A673 (cell line): ENCODE data around the gene DNAJB6. TPM values are rescaled to one million over a fixed set of nuclear protein-coding genes. Genes with fewer than 3 reads are reported as not detected.

ENCODE experiments used
- BruUV-seq: library from RNA; stranded (reverse); fragments of 400-500 nt; replicated peaks from 2 replicates; lab custom pipeline; 2021; lab: Mats Ljungman, UMichigan
- CTCF ChIA-PET: fragments of 300-600 bp; sonication (Branson Sonifier 250); formaldehyde crosslinking; loops from one replicate; lab custom pipeline; 2022; ENCODE audit warnings: antibody characterized with exemption; lab: Charles Lee
- POLR2A ChIA-PET: fragments of 300-600 bp; sonication (Branson Sonifier 250); formaldehyde crosslinking; loops from one replicate; lab custom pipeline; 2022; ENCODE audit warnings: antibody characterized with exemption; ENCODE audit not compliant: low non-redundant PET; lab: Charles Lee
- DNase-seq: peaks from one replicate; pipeline ENCODE4 v3.0.0-alpha.2; 2015; ENCODE audit warnings: low spot score
- H3K27ac ChIP-seq: fragments of 200-600 bp; sonication (generic); 2 replicates; pipeline ENCODE4 v1.5.1; 2016; ENCODE audit warnings: mixed run types, low read depth, mild to moderate bottlenecking, mixed read lengths, antibody characterized with exemption, low read length; ENCODE audit not compliant: poor library complexity, severe bottlenecking
- H3K27me3 ChIP-seq: fragments of 200-600 bp; sonication (generic); replicated peaks from 2 replicates; pipeline ENCODE4 v1.6.1; 2017; ENCODE audit warnings: mixed run types, low read depth, mild to moderate bottlenecking, mixed read lengths, antibody characterized with exemption, low read length; ENCODE audit not compliant: insufficient read depth, poor library complexity
- H3K36me3 ChIP-seq: fragments of 200-600 bp; sonication (generic); 2 replicates; pipeline ENCODE4 v1.6.1; 2016; ENCODE audit warnings: mixed run types, mild to moderate bottlenecking, mixed read lengths, antibody characterized with exemption, low read length; ENCODE audit not compliant: insufficient read depth, poor library complexity, severe bottlenecking
- H3K4me1 ChIP-seq: fragments of 200-600 bp; sonication (generic); 2 replicates; pipeline ENCODE4 v1.6.1; 2017; ENCODE audit warnings: mixed run types, mild to moderate bottlenecking, mixed read lengths, antibody characterized with exemption, low read length; ENCODE audit not compliant: insufficient read depth, poor library complexity, severe bottlenecking
- H3K4me3 ChIP-seq: fragments of 200-600 bp; sonication (generic); 2 replicates; pipeline ENCODE4 v1.5.1; 2016; ENCODE audit warnings: low read depth, mixed run types, mild to moderate bottlenecking, mixed read lengths, low read length; ENCODE audit not compliant: poor library complexity, severe bottlenecking
- H3K9me3 ChIP-seq: fragments of 200-600 bp; sonication (generic); 2 replicates; pipeline ENCODE4 v1.6.1; 2016; ENCODE audit warnings: mixed run types, low read depth, mild to moderate bottlenecking, mixed read lengths, antibody characterized with exemption, low read length; ENCODE audit not compliant: poor library complexity, severe bottlenecking
- EZH2 ChIP-seq: fragments of 200-600 bp; sonication (generic); IDR thresholded peaks from 2 replicates; pipeline ENCODE4 v1.6.1; 2017; ENCODE audit warnings: borderline replicate concordance, low read depth, mild to moderate bottlenecking, mixed read lengths, antibody characterized with exemption, low read length; ENCODE audit not compliant: poor library complexity, severe bottlenecking
- intact Hi-C: fragments of 100-400 bp; cut with micrococcal nuclease; formaldehyde crosslinking; loops from one replicate; pipeline ENCODE4 v1.10.0; 2022; ENCODE audit not compliant: unreplicated experiment
- total RNA-seq: library from RNA; stranded (reverse); gene quantifications from 2 replicates; pipeline ENCODE4 v1.2.3, GENCODE V29; 2021
- TF ChIP-seq, protein P1 (sequence below): fragments of 300-800, 200-600 bp; sonication (generic); conservative IDR thresholded peaks from 2 replicates; pipeline ENCODE4 v1.5.1; 2017; ENCODE audit warnings: low read depth, mild to moderate bottlenecking, antibody characterized with exemption, low read length, moderate library complexity, mixed read lengths

DNAJB6 gene
- total RNA-seq, 1 experiment from 2014 or later = 146 TPM

DNA sequence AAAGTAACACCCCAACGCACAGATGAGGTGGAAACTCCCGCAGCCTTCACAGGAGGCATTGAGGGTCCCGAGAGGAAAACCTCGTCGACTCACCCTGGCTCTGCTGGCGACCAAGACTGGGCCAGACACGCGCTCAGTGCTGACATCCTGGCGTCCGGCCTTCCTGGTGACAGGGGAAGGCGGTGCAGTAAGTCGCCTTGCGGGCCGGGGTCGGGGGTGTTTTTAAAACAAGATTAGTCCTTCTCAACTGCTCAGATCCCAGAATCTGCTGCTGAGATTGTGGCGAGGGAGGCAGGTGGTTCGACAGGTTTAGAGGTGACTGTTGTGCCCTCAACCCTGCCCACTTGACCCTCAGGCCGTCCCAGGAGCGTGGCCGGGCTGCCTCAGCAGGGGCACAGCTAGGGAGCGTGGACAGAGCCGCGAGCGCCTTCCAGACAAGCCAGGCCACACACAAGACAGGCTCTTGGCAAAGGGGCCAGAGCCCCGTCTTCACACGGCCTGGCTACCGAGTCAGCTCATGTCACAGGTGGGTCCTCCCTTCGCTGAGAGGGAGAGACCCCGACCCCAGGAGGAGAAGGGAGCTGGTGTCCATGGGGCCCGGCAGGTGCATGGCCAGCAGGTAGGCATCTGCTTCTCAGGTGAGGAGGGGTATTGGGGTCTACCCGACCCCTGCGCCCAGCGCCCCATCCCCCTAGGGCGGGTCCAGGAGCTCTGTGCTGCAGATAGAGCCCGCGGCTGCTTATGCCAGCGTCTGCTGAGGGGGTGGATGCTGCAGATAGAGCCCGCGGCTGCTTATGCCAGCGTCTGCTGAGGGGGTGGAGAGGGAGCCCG is 81.6 kb downstream of the DNAJB6 start:
- CTCF ChIA-PET = no interaction called here
- BruUV-seq = no TSS peak
- DNase-seq = no peak

DNA sequence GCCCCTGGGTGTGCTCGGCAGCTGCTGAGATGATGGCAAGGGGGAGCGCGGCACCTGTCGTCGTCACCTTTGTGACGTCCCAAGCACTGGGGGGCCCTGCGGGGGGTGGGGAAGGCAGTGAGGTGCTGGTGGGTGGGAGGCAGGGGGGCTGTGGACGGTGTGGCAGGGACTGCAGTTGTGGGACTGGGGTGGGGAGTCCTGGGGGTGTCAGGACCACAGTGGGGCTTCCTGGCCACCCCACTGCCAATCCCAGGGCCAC is 82.2 kb downstream of the DNAJB6 start:
- H3K27ac ChIP-seq = no peak overlapping the region
- H3K4me3 ChIP-seq = no peak overlapping the region
- CTCF ChIA-PET = no interaction called here
- POLR2A ChIA-PET = no interaction called here
- no peaks in the 10 kb centered on the region for H3K9me3 ChIP-seq
- BruUV-seq = no TSS peak
- no peaks in the 10 kb centered on the region for H3K4me1 ChIP-seq
- H3K36me3 ChIP-seq = peaks cover 3% of the 10 kb centered on the region
- H3K27me3 ChIP-seq = no peaks in the 10 kb centered on the region
- intact Hi-C loops = no loop called here
- DNase-seq = no peak
- TF ChIP-seq EZH2 = no peak
- TF ChIP-seq, protein P1, sequence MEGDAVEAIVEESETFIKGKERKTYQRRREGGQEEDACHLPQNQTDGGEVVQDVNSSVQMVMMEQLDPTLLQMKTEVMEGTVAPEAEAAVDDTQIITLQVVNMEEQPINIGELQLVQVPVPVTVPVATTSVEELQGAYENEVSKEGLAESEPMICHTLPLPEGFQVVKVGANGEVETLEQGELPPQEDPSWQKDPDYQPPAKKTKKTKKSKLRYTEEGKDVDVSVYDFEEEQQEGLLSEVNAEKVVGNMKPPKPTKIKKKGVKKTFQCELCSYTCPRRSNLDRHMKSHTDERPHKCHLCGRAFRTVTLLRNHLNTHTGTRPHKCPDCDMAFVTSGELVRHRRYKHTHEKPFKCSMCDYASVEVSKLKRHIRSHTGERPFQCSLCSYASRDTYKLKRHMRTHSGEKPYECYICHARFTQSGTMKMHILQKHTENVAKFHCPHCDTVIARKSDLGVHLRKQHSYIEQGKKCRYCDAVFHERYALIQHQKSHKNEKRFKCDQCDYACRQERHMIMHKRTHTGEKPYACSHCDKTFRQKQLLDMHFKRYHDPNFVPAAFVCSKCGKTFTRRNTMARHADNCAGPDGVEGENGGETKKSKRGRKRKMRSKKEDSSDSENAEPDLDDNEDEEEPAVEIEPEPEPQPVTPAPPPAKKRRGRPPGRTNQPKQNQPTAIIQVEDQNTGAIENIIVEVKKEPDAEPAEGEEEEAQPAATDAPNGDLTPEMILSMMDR = no peak

More for the DNA sequence above, 81.6 kb downstream of the DNAJB6 start:
- POLR2A ChIA-PET = no interaction called here
- H3K27ac ChIP-seq = no peak overlapping the region
- no peaks in the 10 kb centered on the region for H3K4me1 ChIP-seq
- H3K36me3 ChIP-seq = peaks cover 3% of the 10 kb centered on the region
- no peaks in the 10 kb centered on the region for H3K9me3 ChIP-seq
- no peak overlapping the region for H3K4me3 ChIP-seq
- intact Hi-C loops = no loop called here
- TF ChIP-seq, protein P1 = no peak
- no peak for TF ChIP-seq EZH2
- H3K27me3 ChIP-seq = no peaks in the 10 kb centered on the region

DNA sequence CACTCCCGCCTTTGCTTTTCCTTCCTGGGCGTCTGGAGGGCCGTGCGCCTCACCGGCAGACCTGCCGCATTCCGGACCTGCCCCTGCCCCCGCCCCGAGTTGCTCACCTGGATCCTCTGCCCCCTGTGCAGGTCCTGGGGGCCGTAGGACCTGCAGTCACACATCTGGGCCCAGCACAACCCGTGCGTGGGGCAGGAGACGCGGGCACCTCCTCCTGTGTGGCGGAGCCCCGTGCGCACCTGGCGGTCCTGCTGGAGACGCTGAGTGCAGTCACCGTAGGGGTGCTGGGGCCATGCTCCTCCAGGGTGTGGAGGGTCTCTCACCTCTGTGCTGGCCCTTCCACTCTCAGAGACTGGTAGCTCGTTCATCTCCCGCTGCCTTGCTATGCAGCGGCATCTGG is 85.5 kb downstream of the DNAJB6 start:
- TF ChIP-seq, protein P1 = no peak
- TF ChIP-seq EZH2 = no peak
- no TSS peak for BruUV-seq
- H3K4me1 ChIP-seq = no peaks in the 10 kb centered on the region
- no peaks in the 10 kb centered on the region for H3K27me3 ChIP-seq
- H3K9me3 ChIP-seq = no peaks in the 10 kb centered on the region
- ChIA-PET POLR2A (no interaction called here), CTCF (no interaction called here)
- no peak overlapping the region for H3K4me3 ChIP-seq
- no peak overlapping the region for H3K27ac ChIP-seq
- intact Hi-C loops = no loop called here
- no peak for DNase-seq
- no peaks in the 10 kb centered on the region for H3K36me3 ChIP-seq
